Dedifferentiated amniotic fluid mesenchymal stem cell (primary cell): Measurements from ENCODE around the gene ATG2B.

ENCODE experiments used
- DNase-seq: peaks from one replicate; pipeline ENCODE4 v3.0.0-alpha.2; 2016; ENCODE audit errors: extremely low spot score

ATG2B gene, protein sequence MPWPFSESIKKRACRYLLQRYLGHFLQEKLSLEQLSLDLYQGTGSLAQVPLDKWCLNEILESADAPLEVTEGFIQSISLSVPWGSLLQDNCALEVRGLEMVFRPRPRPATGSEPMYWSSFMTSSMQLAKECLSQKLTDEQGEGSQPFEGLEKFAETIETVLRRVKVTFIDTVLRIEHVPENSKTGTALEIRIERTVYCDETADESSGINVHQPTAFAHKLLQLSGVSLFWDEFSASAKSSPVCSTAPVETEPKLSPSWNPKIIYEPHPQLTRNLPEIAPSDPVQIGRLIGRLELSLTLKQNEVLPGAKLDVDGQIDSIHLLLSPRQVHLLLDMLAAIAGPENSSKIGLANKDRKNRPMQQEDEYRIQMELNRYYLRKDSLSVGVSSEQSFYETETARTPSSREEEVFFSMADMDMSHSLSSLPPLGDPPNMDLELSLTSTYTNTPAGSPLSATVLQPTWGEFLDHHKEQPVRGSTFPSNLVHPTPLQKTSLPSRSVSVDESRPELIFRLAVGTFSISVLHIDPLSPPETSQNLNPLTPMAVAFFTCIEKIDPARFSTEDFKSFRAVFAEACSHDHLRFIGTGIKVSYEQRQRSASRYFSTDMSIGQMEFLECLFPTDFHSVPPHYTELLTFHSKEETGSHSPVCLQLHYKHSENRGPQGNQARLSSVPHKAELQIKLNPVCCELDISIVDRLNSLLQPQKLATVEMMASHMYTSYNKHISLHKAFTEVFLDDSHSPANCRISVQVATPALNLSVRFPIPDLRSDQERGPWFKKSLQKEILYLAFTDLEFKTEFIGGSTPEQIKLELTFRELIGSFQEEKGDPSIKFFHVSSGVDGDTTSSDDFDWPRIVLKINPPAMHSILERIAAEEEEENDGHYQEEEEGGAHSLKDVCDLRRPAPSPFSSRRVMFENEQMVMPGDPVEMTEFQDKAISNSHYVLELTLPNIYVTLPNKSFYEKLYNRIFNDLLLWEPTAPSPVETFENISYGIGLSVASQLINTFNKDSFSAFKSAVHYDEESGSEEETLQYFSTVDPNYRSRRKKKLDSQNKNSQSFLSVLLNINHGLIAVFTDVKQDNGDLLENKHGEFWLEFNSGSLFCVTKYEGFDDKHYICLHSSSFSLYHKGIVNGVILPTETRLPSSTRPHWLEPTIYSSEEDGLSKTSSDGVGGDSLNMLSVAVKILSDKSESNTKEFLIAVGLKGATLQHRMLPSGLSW (N-terminal part only)

DNA sequence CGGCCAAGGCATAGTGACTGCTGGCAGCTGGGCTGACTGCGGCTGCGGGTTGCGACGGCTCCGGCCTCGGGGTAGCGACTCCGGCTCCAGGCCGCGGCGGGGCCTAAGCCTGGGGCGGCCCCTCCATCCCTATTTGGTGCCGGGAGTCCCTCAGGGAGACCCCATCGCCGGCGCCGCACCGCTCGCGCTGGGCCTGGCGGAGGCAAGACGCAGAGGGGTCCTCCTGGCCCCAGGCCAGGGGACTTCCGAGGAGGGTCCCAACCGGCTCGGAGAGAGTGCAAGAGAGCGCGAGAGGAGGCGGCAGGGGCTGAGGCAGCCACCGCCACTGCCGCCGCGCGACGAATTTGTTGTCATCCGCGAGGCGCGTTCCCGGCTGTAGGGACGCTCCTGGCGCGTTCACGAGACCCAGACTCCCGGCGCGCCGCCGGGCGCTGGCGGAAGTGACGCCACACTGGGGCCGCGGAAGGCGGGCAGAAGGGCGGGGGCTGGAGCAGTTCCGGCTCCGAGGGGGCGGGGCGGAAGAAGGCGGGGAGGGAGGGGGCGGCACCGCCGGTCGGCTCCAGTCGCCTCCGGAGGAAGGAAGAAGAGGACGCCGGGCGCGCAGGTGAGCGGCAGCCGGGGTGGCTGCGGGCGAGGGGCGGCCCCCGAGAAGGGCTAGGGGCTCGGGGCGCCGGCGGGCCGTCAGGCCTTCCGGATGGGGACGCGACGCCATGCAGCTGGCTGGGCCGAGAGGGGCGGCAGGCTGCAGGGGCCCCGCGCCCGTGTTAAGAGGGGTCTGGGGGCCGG lies at the start of gene ATG2B, which contains the start of gene GSKIP:
ATG2B (minus strand) TSS at position 377 of the 786 bp plus-strand sequence; CDS start at position 12, 365 bp downstream.
GSKIP (plus strand) TSS at position 562 of the 786 bp plus-strand sequence. CDS start 18,722 bp downstream, outside the sequence.
- peak; percentile 86 for DNase-seq

GRCh38 chr14:96410119-96410518 lies 47.0 kb upstream of the ATG2B start:
- no peak for DNase-seq

GRCh38 chr14:96409701-96410100 lies 46.6 kb upstream of the ATG2B start:
- no peak for DNase-seq

GRCh38 chr14:96408608-96409007 lies 45.5 kb upstream of the ATG2B start:
- no peak for DNase-seq

DNA sequence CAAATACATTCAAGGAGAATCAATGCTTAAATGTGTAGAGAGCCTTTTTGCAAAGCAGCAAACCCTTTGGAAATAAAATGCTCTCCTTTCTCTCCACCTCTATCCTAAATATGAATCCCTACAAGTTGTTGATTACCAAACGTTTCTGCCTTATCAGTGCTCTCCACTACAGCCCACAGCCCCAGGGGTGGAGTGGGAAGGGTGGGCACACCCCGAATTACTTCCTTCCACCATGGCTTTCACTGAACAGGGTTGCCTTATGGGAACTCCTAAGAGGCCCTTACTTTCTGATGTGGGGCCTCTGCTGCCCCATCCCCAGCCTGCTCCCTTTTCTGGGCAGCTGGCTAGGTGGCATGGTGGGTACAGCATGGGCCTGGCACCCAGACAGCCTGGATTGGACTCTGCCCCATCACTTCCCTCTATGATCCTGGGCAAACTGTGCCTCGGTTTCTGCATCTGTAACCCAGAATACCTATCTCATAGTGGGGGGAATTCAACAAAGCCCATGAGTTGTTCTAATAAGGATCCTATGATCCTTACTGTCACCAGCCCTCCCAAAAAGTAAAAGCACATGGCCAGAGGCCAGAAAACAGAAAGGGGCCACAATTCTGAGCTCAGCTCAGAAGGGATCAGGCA lies 44.9 kb upstream of the ATG2B start:
- DNase-seq = no peak

DNA sequence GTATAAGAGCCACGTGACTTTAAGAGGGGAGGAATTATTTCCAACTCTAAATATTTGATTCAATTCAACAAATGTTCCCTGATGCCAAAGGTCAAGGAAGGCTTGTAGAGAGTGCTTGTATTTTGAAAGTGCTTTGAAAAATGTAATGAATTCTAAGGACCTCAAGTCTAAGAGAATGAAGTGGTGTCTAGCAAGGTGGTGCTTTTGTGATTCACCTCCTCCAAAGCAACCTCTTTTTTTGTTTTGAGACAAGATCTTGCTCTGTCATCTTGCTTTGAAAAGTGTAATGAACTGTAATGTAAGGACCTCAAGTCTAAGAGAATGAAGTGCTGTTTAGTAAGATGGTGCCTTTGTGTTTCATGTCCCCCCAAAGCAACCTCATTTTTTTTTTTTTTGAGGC lies 42.5 kb upstream of the ATG2B start:
- no peak for DNase-seq

DNA sequence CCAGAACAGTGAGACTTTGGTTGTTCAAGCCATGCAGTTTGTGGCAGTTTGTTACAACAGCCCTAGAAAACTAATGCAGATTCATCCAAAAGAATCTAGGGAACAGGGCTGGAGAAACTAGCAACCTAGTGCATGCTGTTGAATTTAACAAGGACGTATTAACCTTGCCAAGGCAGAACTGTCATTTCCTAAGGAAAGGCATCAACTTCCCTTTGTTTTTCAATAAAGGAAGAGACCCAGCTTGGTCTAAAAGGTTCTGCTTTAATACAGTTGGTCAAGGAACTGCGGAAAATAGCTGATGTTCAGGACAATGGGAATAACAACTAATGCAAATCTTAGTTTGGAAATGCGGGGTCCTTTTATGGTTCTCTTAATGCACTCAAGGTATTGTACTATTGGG lies 40.3 kb upstream of the ATG2B start:
- DNase-seq = no peak

GRCh38 chr14:96400495-96400894 lies 37.4 kb upstream of the ATG2B start:
- DNase-seq = no peak

DNA sequence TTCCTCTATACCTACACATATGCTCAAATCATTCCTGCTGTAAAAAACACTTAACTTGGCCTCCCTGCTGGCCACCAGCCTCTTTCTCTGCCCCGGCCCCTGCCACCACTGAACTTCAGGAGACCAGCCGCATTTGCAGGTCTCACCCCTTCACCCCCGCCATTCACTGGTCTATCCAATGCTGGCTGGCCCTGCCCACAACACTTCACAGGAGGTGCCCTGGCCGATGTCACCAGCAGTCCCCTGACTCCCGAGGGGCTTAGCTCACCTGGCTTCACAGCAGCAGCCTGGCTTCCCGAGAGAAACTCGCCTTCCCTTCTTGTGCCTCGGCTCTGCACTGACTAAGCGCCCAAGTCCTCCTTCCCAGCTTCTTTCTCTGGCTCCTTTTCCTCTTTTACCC lies 36.3 kb upstream of the ATG2B start:
- DNase-seq = no peak

DNA sequence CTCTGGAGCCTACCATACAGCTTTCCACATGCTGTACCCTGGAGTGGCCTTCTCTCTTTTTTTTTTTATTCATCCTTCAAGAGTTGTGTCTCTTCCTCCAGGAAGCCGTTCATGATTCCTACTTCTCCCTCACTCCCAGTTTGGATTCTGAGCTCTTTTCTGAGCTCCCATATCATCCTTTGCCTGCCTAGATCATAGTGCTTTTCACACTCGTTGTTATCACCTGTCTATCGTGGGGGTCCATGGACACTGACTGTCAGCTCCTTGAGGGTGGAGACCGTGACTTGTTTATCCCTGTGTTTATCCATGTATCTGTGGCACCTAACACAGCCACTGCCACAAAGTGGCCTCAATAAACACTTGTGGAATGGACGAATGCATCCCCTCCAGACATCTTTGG lies 35.8 kb upstream of the ATG2B start:
- no peak for DNase-seq

DNA sequence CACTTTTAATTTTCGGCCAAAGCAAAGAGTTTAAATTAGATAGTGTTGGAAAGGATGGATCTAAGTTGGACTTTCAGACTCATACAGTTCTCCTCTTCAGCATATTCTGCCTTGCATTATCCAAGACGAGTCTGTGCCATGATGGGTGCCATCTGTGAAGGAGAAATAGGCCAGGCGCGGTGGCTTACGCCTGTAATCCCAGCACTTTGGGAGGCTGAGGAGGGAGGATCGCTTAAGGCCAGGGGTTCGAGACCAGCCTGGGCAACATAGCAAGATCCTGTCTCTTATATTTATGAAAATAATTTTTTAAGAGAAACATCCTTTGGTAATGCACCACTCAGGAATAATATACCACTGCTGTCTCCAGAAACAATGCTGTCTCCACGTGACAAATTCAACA lies 35.3 kb upstream of the ATG2B start:
- DNase-seq = no peak

- DNase-seq = no peak
Observed at GRCh38 chr14:96394047-96394815, 31.1 kb upstream of the ATG2B start.

GRCh38 chr14:96393071-96393691 lies 30.0 kb upstream of the ATG2B start:
- DNase-seq = no peak

DNA sequence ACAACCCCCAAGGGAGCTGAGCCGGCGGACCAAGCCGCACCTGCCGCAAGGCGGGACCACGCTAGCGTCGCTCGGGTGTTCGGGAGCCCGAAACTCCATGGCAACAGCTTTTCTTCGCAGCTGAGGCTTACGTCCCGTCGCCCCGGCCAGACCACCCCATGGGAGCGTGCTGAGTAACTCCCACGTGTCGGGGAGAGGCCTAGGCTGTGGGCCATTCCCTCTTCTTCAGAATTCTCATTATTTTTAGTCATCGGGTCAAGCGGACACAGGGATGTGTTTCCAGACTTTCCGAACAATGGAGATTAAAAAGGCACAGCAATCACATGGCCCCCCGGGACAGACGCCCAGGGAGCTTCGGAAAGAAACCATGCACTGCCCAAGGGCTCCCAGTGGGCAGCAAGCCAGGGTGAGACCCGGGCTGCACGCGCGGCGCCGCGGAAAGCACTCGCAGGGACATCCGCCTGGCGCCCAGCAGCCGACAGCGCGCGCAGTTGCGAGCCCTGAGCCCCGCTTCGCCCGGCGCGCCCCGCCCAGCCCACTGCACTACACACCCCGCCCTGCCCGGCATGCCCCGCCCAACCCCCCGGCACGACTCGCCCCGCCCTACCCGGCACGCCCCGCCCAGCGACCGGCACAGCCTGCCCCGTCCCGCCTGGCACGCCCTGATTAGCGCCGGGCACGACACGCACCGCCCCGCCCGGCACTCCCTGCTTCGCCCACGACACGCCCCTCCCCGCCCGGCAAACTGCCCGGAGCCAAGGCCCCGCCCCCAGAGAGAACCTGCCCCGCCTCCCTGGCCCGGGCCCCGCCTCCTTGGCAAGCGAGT lies 28.4 kb upstream of the ATG2B start:
- DNase-seq = peak; percentile 88

GRCh38 chr14:96390965-96391292 lies 27.8 kb upstream of the ATG2B start:
- no peak for DNase-seq

DNA sequence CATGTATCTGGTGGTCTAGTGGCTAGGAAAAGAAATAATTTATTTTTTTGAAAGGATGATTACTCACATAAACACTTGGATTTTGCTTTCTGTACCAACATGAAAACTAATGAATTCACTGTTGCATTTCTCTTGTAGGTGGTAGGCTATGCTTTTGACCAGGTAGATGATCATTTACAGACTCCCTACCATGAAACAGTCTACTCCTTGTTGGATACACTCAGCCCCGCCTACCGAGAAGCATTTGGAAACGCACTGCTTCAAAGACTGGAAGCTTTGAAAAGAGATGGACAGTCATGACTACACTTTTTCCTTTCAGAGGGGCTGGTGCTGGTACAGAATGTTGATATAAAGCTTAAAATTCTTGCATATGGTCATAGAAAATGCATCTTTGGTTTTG lies 22.2 kb upstream of the ATG2B start:
- DNase-seq = no peak

DNA sequence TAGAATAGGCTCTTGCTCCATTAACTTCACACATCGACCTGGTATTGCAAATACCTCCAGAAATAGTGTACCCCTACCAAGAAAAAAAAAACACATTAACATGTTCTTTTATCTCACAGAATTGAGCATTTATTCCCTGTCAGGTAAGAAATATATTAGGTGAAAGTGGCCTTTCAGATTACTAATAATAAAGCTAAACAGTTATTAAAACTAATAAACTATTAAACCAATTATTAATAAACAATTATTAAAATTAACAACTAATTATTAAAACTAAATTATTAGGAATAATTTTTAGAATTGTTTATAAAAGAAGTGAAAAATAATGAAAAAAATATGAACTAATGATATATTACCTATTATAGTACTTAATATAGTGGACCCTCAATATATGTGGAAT lies 21.6 kb upstream of the ATG2B start:
- DNase-seq = no peak

DNA sequence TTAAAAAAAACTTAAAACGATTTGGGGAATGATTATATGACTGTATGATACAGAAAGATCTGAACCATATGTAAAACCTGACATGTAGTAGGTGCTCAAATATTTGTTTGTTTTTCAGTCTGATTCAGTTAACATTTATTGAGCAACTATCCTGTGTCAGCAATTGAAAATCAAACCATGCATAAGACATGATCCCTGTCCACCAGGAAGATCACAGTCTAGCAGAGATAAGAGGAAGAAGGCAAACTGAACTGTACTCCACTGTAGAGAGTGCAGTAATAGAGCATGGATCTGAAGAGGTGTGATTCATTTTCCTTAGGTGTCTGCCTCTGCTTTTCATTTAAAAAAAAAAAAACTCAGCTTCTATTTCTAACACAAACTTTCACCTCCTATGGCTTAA lies 20.9 kb upstream of the ATG2B start:
- DNase-seq = no peak

- DNase-seq = no peak
Observed at GRCh38 chr14:96383445-96383844, 20.3 kb upstream of the ATG2B start.
